Vagina (tissue), 2 donors: ENCODE measurements around the gene KREMEN2. TPM values are rescaled to one million over a fixed set of nuclear protein-coding genes. Genes with fewer than 3 reads are reported as not detected.

Source experiments
- DNase-seq, 2 donors: peaks; one replicate each; pipeline ENCODE4 v3.0.0-alpha.2; 2017; ENCODE audit errors: extremely low spot score in 2 of 2
- H3K27ac ChIP-seq: fragments of 200-600 bp; sonication (generic); one replicate; pipeline ENCODE4 v1.5.1; 2019
- H3K27me3 ChIP-seq: fragments of 200-600 bp; sonication (generic); one replicate; pipeline ENCODE4 v1.5.1; 2019
- H3K36me3 ChIP-seq, 2 donors: fragments of 200-600 bp; sonication (generic); one replicate each; pipeline ENCODE4 v1.5.1; 2017 to 2019
- H3K4me1 ChIP-seq: fragments of 200-600 bp; sonication (generic); one replicate; pipeline ENCODE4 v1.5.1; 2019
- H3K4me3 ChIP-seq, 2 donors: fragments of 200-600 bp; sonication (generic); 1 replicate in 1 of 2; 2 replicates in 1 of 2; pipeline ENCODE4 v1.5.1; 2016 to 2019
- H3K9me3 ChIP-seq: fragments of 200-600 bp; sonication (generic); one replicate; pipeline ENCODE4 v1.5.1; 2019
- POLR2A ChIP-seq, 2 donors: fragments of 450-650 bp; IDR thresholded peaks; one replicate each; pipeline ENCODE4 v1.6.1; 2017; ENCODE audit warnings: antibody characterized with exemption in 2 of 2, mild to moderate bottlenecking in 2 of 2, moderate library complexity in 2 of 2
- POLR2AphosphoS5 ChIP-seq, 2 donors: sonication (generic); formaldehyde crosslinking; IDR thresholded peaks; one replicate each; pipeline ENCODE4 v1.9.0; 2017; ENCODE audit warnings: antibody characterized with exemption in 2 of 2, mild to moderate bottlenecking in 2 of 2, low read depth in 1 of 2; ENCODE audit not compliant: insufficient read depth in 1 of 2
- intact Hi-C: fragments of 100-400 bp; cut with DNase I; formaldehyde crosslinking; loops from one replicate; pipeline ENCODE4 v1.15.1; 2023
- total RNA-seq: library from RNA; depleted of rRNA; stranded (reverse); fragments of >200 nt; gene quantifications from one replicate; pipeline ENCODE4 v1.2.3, GENCODE V29; 2016
- TF ChIP-seq, protein P1 (sequence below), 3 experiments: fragments of 450-650 bp in 2 of 3; fragments of 200-600 bp in 1 of 3; sonication (generic) in 1 of 3; IDR thresholded peaks; one replicate each; pipeline ENCODE4 v1.5.1; 2017 to 2019; ENCODE audit warnings: antibody characterized with exemption in 3 of 3, mild to moderate bottlenecking in 2 of 3, moderate library complexity in 2 of 3

KREMEN2 gene
- total RNA-seq, 1 donor from 2014 or later: not detected

DNA sequence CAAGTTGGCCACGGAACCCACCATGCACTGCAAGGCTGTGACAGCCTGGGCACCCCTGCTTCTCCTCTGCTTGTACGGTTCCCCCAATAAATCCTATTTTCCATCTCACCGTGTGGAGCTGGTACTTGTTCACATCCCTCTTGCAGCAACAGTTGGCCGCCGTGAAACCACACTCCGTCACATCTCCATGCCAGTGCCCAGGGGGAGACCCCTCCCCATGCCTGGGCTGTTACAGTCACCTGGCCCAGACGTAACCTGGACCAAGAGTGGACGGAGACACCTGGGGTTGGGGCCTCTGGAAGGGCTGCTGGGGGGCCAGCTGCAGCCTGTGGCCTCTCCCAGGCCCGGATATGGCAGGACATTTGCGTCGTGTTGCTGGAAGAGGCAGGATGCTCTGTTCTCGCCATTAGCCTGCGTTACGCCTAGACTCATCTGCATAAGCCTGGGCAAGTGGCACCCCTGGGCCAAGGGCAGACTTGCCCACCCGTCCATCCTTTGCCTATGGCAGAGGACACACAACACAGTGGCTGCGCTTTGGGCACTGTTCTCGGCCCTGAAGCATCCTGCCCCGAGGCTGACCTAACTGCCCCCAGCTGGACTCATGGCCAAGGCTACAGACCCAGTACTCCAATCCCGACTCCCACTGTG, 14.2 kb upstream of the KREMEN2 start:
- H3K4me1 ChIP-seq: no peaks in the 10 kb centered on the region
- H3K27ac ChIP-seq: no peak overlapping the region
- no peak for DNase-seq
- H3K36me3 ChIP-seq: peaks cover 0 to 7% of the 10 kb centered on the region in 2 donors
- no peak overlapping the region for H3K4me3 ChIP-seq
- H3K9me3 ChIP-seq: no peaks in the 10 kb centered on the region
- no peaks in the 10 kb centered on the region for H3K27me3 ChIP-seq
- TF ChIP-seq POLR2A (IDR thresholded peaks at IDR 0.05) (no peak), POLR2AphosphoS5 (IDR thresholded peaks at IDR 0.05; ENCODE audit: insufficient read depth in 1 of 2, low read depth in 1 of 2) (no peak)
- TF ChIP-seq, protein P1, sequence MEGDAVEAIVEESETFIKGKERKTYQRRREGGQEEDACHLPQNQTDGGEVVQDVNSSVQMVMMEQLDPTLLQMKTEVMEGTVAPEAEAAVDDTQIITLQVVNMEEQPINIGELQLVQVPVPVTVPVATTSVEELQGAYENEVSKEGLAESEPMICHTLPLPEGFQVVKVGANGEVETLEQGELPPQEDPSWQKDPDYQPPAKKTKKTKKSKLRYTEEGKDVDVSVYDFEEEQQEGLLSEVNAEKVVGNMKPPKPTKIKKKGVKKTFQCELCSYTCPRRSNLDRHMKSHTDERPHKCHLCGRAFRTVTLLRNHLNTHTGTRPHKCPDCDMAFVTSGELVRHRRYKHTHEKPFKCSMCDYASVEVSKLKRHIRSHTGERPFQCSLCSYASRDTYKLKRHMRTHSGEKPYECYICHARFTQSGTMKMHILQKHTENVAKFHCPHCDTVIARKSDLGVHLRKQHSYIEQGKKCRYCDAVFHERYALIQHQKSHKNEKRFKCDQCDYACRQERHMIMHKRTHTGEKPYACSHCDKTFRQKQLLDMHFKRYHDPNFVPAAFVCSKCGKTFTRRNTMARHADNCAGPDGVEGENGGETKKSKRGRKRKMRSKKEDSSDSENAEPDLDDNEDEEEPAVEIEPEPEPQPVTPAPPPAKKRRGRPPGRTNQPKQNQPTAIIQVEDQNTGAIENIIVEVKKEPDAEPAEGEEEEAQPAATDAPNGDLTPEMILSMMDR (IDR thresholded peaks at IDR 0.05): no peak
- intact Hi-C loops: no loop called here

DNA sequence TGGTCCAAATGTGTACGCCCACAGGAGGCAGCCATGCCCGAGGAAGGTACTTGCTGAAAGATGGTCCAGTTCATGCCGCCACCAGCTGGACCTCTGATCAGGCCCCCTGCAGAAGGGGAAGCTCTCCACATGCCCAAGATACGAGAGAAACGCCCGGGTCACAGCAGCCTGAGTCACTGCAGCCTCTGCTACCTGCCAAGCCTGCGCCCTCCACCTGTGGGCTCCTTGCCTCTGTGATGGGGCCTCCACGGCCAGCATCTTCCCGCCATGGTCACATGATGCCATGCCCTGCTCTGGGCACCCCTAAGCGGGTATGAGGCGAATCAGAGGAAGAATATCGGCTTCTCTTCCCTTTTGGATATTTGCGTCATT, 13.7 kb upstream of the KREMEN2 start:
- H3K36me3 ChIP-seq: peaks cover 0 to 7% of the 10 kb centered on the region in 2 donors
- H3K4me3 ChIP-seq: no peak overlapping the region
- intact Hi-C loops: no loop called here
- no peak for DNase-seq
- no peaks in the 10 kb centered on the region for H3K9me3 ChIP-seq
- TF ChIP-seq POLR2A (IDR thresholded peaks at IDR 0.05) (no peak), POLR2AphosphoS5 (IDR thresholded peaks at IDR 0.05; ENCODE audit: insufficient read depth in 1 of 2, low read depth in 1 of 2) (no peak)
- TF ChIP-seq, protein P1 (IDR thresholded peaks at IDR 0.05): no peak
- no peak overlapping the region for H3K27ac ChIP-seq
- H3K27me3 ChIP-seq: no peaks in the 10 kb centered on the region
- H3K4me1 ChIP-seq: no peaks in the 10 kb centered on the region

DNA sequence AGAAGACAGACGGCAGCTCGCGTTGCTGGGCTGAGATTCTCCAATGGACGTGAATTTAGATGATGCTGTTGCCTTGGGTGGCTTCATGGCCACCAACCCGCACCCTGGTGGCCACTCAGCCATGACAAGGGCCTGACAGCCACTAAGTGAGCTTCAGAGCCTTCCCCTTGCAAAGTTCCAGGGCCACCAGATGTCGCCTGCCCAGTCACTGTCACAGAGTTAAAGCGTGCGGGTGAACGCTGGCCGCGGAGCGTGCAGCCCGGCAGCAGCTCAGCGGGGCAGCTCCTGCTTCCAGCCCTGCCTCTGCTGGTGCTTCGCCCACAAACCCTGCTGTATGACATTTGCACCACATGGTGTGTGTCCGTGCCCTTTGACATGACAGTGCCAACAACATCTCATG, 13.3 kb upstream of the KREMEN2 start:
- Histone ChIP-seq H3K36me3 (peaks cover 0 to 7% of the 10 kb centered on the region in 2 donors), H3K4me3 (no peak overlapping the region), H3K27me3 (no peaks in the 10 kb centered on the region), H3K4me1 (no peaks in the 10 kb centered on the region), H3K27ac (no peak overlapping the region), H3K9me3 (no peaks in the 10 kb centered on the region)
- TF ChIP-seq POLR2AphosphoS5 (IDR thresholded peaks at IDR 0.05; ENCODE audit: insufficient read depth in 1 of 2, low read depth in 1 of 2): no peak
- no peak for TF ChIP-seq POLR2A (IDR thresholded peaks at IDR 0.05)
- TF ChIP-seq, protein P1 (IDR thresholded peaks at IDR 0.05): no peak
- no peak for DNase-seq
- intact Hi-C loops: no loop called here

DNA sequence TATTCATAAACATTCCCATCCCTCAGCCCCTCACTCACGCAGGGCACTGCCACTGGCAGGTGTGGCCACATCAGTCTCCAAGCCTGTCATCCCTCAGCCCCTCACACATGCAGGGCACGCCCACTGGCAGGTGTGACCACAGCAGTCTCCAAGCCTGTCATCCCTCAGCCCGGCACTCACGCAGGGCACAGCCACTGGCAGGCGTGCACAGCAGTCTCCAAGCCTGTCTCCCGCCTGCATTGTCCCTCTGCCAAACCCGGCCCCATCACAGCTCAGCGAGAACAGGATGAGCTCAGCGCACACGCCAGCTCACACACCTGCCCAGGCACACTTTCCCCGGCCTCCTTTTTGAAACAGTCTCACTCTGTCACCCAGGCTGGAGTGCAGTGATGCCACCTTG, 11.4 kb upstream of the KREMEN2 start:
- no peak overlapping the region for H3K4me3 ChIP-seq
- no peaks in the 10 kb centered on the region for H3K4me1 ChIP-seq
- TF ChIP-seq POLR2AphosphoS5 (IDR thresholded peaks at IDR 0.05; ENCODE audit: insufficient read depth in 1 of 2, low read depth in 1 of 2): no peak
- no peak for TF ChIP-seq POLR2A (IDR thresholded peaks at IDR 0.05)
- TF ChIP-seq, protein P1 (IDR thresholded peaks at IDR 0.05): no peak
- intact Hi-C loops: no loop called here
- no peak overlapping the region for H3K27ac ChIP-seq
- H3K36me3 ChIP-seq: no peaks in the 10 kb centered on the region
- H3K27me3 ChIP-seq: no peaks in the 10 kb centered on the region
- no peaks in the 10 kb centered on the region for H3K9me3 ChIP-seq
- no peak for DNase-seq
